H54 (cell line): ENCODE measurements around the gene MYO1D.
A peak's percentile ranks its signal among the peaks of the same experiment; 100 is the strongest.
"Not testable (repeated sequence)": the region's sequence is repeated elsewhere in the genome, so short reads cannot be mapped to it uniquely, and the experiment has no call there.

ENCODE experiments used
- DNase-seq: peaks from one replicate; pipeline ENCODE4 v3.0.0; 2011; ENCODE audit warnings: low spot score, mixed read lengths; ENCODE audit not compliant: insufficient read length
- FAIRE-seq: peaks from 3 replicates; lab custom pipeline; 2011; peaks lifted over from hg19 to GRCh38; lab: Jason Lieb, UNC
- POLR2A ChIP-seq: IDR thresholded peaks from 2 replicates; pipeline ENCODE4 v1.6.1; 2011; ENCODE audit warnings: low read depth, mild to moderate bottlenecking, low read length

MYO1D gene

GRCh38 chr17:32831627-32832243 lies 45.2 kb downstream of the MYO1D start:
- DNase-seq (no peak), FAIRE-seq (no peak)
- TF ChIP-seq POLR2A: no peak

- TF ChIP-seq POLR2A: no peak
- DNase-seq (no peak), FAIRE-seq (no peak)
Measured at GRCh38 chr17:32831223-32831622, 45.7 kb downstream of the MYO1D start.

GRCh38 chr17:32828822-32829221 lies 48.1 kb downstream of the MYO1D start:
- FAIRE-seq: no peak
- DNase-seq: no peak
- no peak for TF ChIP-seq POLR2A

- no peak for FAIRE-seq
- no peak for TF ChIP-seq POLR2A
Measured at GRCh38 chr17:32827227-32827626, 49.7 kb downstream of the MYO1D start.

GRCh38 chr17:32826076-32826475 lies 50.8 kb downstream of the MYO1D start:
- DNase-seq (no peak), FAIRE-seq (no peak)
- no peak for TF ChIP-seq POLR2A

More at GRCh38 chr17:32827227-32827626, 49.7 kb downstream of the MYO1D start:
- no peak for DNase-seq

GRCh38 chr17:32824334-32824733 lies 52.6 kb downstream of the MYO1D start:
- TF ChIP-seq POLR2A: no peak
- no peak for DNase-seq
- no peak for FAIRE-seq

GRCh38 chr17:32822996-32823395 lies 53.9 kb downstream of the MYO1D start:
- DNase-seq (no peak), FAIRE-seq (no peak)
- TF ChIP-seq POLR2A: no peak

- peak; percentile 97 for FAIRE-seq
- not testable (repeated sequence) for DNase-seq
Measured at GRCh38 chr17:32821987-32822934, 54.7 kb downstream of the MYO1D start.

GRCh38 chr17:32820440-32820839 lies 56.5 kb downstream of the MYO1D start:
- DNase-seq (no peak), FAIRE-seq (no peak)
- no peak for TF ChIP-seq POLR2A

- FAIRE-seq (no peak), DNase-seq (no peak)
- TF ChIP-seq POLR2A: no peak
Measured at GRCh38 chr17:32819787-32820186, 57.1 kb downstream of the MYO1D start.

GRCh38 chr17:32819035-32819434 lies 57.9 kb downstream of the MYO1D start:
- DNase-seq: no peak
- FAIRE-seq: no peak

GRCh38 chr17:32815460-32815859 lies 61.5 kb downstream of the MYO1D start:
- DNase-seq (no peak), FAIRE-seq (no peak)
- TF ChIP-seq POLR2A: no peak

More at GRCh38 chr17:32819035-32819434, 57.9 kb downstream of the MYO1D start:
- no peak for TF ChIP-seq POLR2A

- no peak for TF ChIP-seq POLR2A
- FAIRE-seq: no peak
- DNase-seq: no peak
Measured at GRCh38 chr17:32814836-32815235, 62.1 kb downstream of the MYO1D start.

GRCh38 chr17:32813021-32813420 lies 63.9 kb downstream of the MYO1D start:
- FAIRE-seq (no peak), DNase-seq (no peak)
- TF ChIP-seq POLR2A: no peak
